Sigmoid colon (tissue), 7 donors: ENCODE results near the gene LIN52. TPM values are rescaled to one million over a fixed set of nuclear protein-coding genes. Genes with fewer than 3 reads are reported as not detected.

Experiments
- DNase-seq: peaks from one replicate; pipeline ENCODE4 v3.0.0-alpha.2; 2019
- H3K27ac ChIP-seq, 4 donors: fragments of 200-600 bp; sonication (generic); one replicate each; pipeline ENCODE4 v1.5.1; 2016 to 2019; ENCODE audit warnings: mild to moderate bottlenecking in 1 of 4
- H3K27me3 ChIP-seq, 3 donors: fragments of 200-600 bp; sonication (generic); one replicate each; pipeline ENCODE4 v1.5.1; 2019; ENCODE audit warnings: mild to moderate bottlenecking in 1 of 3
- H3K36me3 ChIP-seq, 4 donors: fragments of 200-600 bp; sonication (generic); one replicate each; pipeline ENCODE4 v1.5.1; 2016 to 2019
- H3K4me1 ChIP-seq, 4 donors: fragments of 200-600 bp; sonication (generic); one replicate each; pipeline ENCODE4 v1.5.1; 2017 to 2019
- H3K4me3 ChIP-seq, 4 donors: fragments of 200-600 bp; sonication (generic); one replicate each; pipeline ENCODE4 v1.5.1; 2017 to 2019; ENCODE audit warnings: mild to moderate bottlenecking in 2 of 4, moderate library complexity in 1 of 4
- H3K9me3 ChIP-seq, 4 donors: fragments of 200-600 bp in 3 of 4; sonication (generic) in 3 of 4; one replicate each; pipeline versions ENCODE4 v1.5.1 to v1.6.1; 2013 to 2019
- CTCF ChIP-seq, 4 experiments: fragments of 450-650 bp in 3 of 4; fragments of 200-600 bp in 1 of 4; IDR thresholded peaks; one replicate each; pipeline ENCODE4 v1.5.1; 2016 to 2019; ENCODE audit warnings: antibody characterized with exemption in 4 of 4, mild to moderate bottlenecking in 3 of 4, moderate library complexity in 2 of 4
- EP300 ChIP-seq, 4 donors: sonication (generic); formaldehyde crosslinking; IDR thresholded peaks; one replicate each; pipeline ENCODE4 v1.6.1; 2017; ENCODE audit warnings: antibody characterized with exemption in 4 of 4
- POLR2A ChIP-seq, 2 donors: fragments of 450-650 bp; IDR thresholded peaks; one replicate each; pipeline ENCODE4 v1.6.1; 2016; ENCODE audit warnings: antibody characterized with exemption in 2 of 2, mild to moderate bottlenecking in 2 of 2, moderate library complexity in 2 of 2
- POLR2AphosphoS5 ChIP-seq, 4 donors: sonication (generic); formaldehyde crosslinking; IDR thresholded peaks; one replicate each; pipeline ENCODE4 v1.6.1; 2017; ENCODE audit warnings: antibody characterized with exemption in 4 of 4
- WGBS, 2 donors: extraction: QIAGEN DNeasy Blood & Tissue Kit; methylation state at CpG; one replicate each; pipeline ENCODE4 v1.1.7; 2013; 5-methylcytosine and 5-hydroxymethylcytosine counted together
- intact Hi-C: fragments of 100-400 bp; cut with DNase I; formaldehyde crosslinking; loops from one replicate; pipeline ENCODE4 v1.15.1; 2023
- polyA plus RNA-seq, 3 donors: library from polyadenylated mRNA; stranded (reverse); fragments of 200-250 nt; gene quantifications; one replicate each; pipeline ENCODE4 v1.2.3, GENCODE V29; 2013
- small RNA-seq, 3 donors: library from RNA; depleted of rRNA; stranded (forward); fragments of <200 nt; gene quantifications; one replicate each; pipeline ENCODE3, GENCODE V24; 2016
- total RNA-seq, 4 donors: library from RNA; depleted of rRNA; stranded (reverse); fragments of >200 nt; gene quantifications; one replicate each; pipeline ENCODE4 v1.1.0, GENCODE V29; 2016
- donor health status: healthy with polysubstance abuse.
- donor health status: Bipolar disorder and iron deficiency.
- donor health status: healthy.

LIN52 gene
- total and polyA plus RNA-seq, 7 donors = 3.7 to 11.1 (median 9.1) TPM

GRCh38 chr14:74245292-74245691, 160.5 kb downstream of the LIN52 start:
- intact Hi-C loops = no loop called here
- DNase-seq = no peak
- Histone ChIP-seq H3K27ac (no peak overlapping the region), H3K9me3 (no peaks in the 10 kb centered on the region), H3K4me1 (peaks cover 0 to 20% (median 18%) of the 10 kb centered on the region in 4 donors), H3K4me3 (no peak overlapping the region), H3K36me3 (no peaks in the 10 kb centered on the region), H3K27me3 (peaks cover 29 to 68% (median 45%) of the 10 kb centered on the region in 3 donors)
- TF ChIP-seq POLR2AphosphoS5 (IDR thresholded peaks at IDR 0.05) = no peak
- TF ChIP-seq POLR2A (IDR thresholded peaks at IDR 0.05) = no peak
- TF ChIP-seq CTCF (IDR thresholded peaks at IDR 0.05) = no peak
- TF ChIP-seq EP300 (IDR thresholded peaks at IDR 0.05) = no peak
- WGBS, 2 donors = 63 to 68% methylated on average over 7 of the region's 7 CpGs

GRCh38 chr14:74246542-74246941, 161.8 kb downstream of the LIN52 start:
- no peak for DNase-seq
- WGBS, 2 donors = 70 to 79% methylated on average over 8 of the region's 8 CpGs
- intact Hi-C loops = no loop called here
- peaks cover 0 to 11% (median 5%) of the 10 kb centered on the region in 4 donors for H3K4me1 ChIP-seq
- no peak for TF ChIP-seq CTCF (IDR thresholded peaks at IDR 0.05)
- TF ChIP-seq EP300 (IDR thresholded peaks at IDR 0.05) = no peak
- no peak for TF ChIP-seq POLR2A (IDR thresholded peaks at IDR 0.05)
- TF ChIP-seq POLR2AphosphoS5 (IDR thresholded peaks at IDR 0.05) = no peak
- H3K27me3 ChIP-seq = peaks cover 16 to 56% (median 32%) of the 10 kb centered on the region in 3 donors
- no peak overlapping the region for H3K27ac ChIP-seq
- no peaks in the 10 kb centered on the region for H3K36me3 ChIP-seq
- H3K4me3 ChIP-seq = no peak overlapping the region
- H3K9me3 ChIP-seq = no peaks in the 10 kb centered on the region

- WGBS, 2 donors = 52 to 55% methylated on average over 6 of the region's 6 CpGs
- no peaks in the 10 kb centered on the region for H3K9me3 ChIP-seq
- no peak for TF ChIP-seq POLR2A (IDR thresholded peaks at IDR 0.05)
- no peak for TF ChIP-seq POLR2AphosphoS5 (IDR thresholded peaks at IDR 0.05)
- TF ChIP-seq EP300 (IDR thresholded peaks at IDR 0.05) = no peak
- no peak for TF ChIP-seq CTCF (IDR thresholded peaks at IDR 0.05)
- DNase-seq = no peak
- no peak overlapping the region for H3K27ac ChIP-seq
- H3K27me3 ChIP-seq = peaks cover 3 to 45% (median 23%) of the 10 kb centered on the region in 3 donors
- peaks cover 0 to 7% (median 0%) of the 10 kb centered on the region in 4 donors for H3K4me1 ChIP-seq
- H3K4me3 ChIP-seq = no peak overlapping the region
- intact Hi-C loops = no loop called here
- no peaks in the 10 kb centered on the region for H3K36me3 ChIP-seq
These were observed 163.3 kb downstream of the LIN52 start for GRCh38 chr14:74248017-74248416.

GRCh38 chr14:74249433-74250375, 164.9 kb downstream of the LIN52 start:
- Histone ChIP-seq H3K9me3 (no peaks in the 10 kb centered on the region), H3K27me3 (peaks cover 2 to 29% (median 14%) of the 10 kb centered on the region in 3 donors), H3K27ac (no peak overlapping the region), H3K4me3 (no peak overlapping the region), H3K36me3 (no peaks in the 10 kb centered on the region), H3K4me1 (peaks cover 0 to 7% (median 0%) of the 10 kb centered on the region in 4 donors)
- WGBS, 2 donors = 57 to 72% methylated on average over 12 of the region's 12 CpGs
- TF ChIP-seq POLR2AphosphoS5 (IDR thresholded peaks at IDR 0.05) (no peak), EP300 (IDR thresholded peaks at IDR 0.05) (no peak), CTCF (IDR thresholded peaks at IDR 0.05) (no peak), POLR2A (IDR thresholded peaks at IDR 0.05) (no peak)
- intact Hi-C loops = loop anchor here (2.0 to 5.0 kb wide), 2 partner anchors 32 to 139 kb away; no protein-coding TSS in a partner anchor
- DNase-seq = no peak

Small RNAs within 50 kb of the gene (small RNA-seq; reads per million reads assigned to genes)
- gene AC006349.1 = 0 reads per million in 3 donors
- gene RN7SL530P = 0 to 0.06 (median 0) reads per million in 3 donors

Other genes starting within 250 kb of the LIN52 start
- gene PTGR2, start 233.1 kb upstream of the LIN52 start, total RNA-seq = 10 to 100 TPM in 1 of 4 donors, 1 to 10 TPM in 3; 5.0 to 11.4 (median 6.3) TPM
- gene PTGR2, start 233.1 kb upstream of the LIN52 start, polyA plus RNA-seq = 1 to 10 TPM; 6.4 to 9.0 (median 6.6) TPM
- 10 to 100 TPM; 45.1 to 67.8 (median 53.8) TPM for gene ZNF410, start 198.1 kb upstream of the LIN52 start, total RNA-seq
- 10 to 100 TPM; 33.3 to 37.8 (median 35.4) TPM for gene ZNF410, start 198.1 kb upstream of the LIN52 start, polyA plus RNA-seq
- gene FAM161B, start 134.9 kb upstream of the LIN52 start, total RNA-seq = 1 to 10 TPM; 3.8 to 5.3 (median 4.5) TPM
- gene FAM161B, start 134.9 kb upstream of the LIN52 start, polyA plus RNA-seq = 1 to 10 TPM; 2.5 to 4.8 (median 2.5) TPM
- gene COQ6, start 134.7 kb upstream of the LIN52 start, total RNA-seq = 10 to 100 TPM; 23.8 to 31.6 (median 30.6) TPM
- 10 to 100 TPM; 12.6 to 21.0 (median 16.6) TPM for gene COQ6, start 134.7 kb upstream of the LIN52 start, polyA plus RNA-seq
- gene ENTPD5, start 65.7 kb upstream of the LIN52 start, total RNA-seq = 10 to 100 TPM in 1 of 4 donors, 1 to 10 TPM in 3; 8.0 to 11.1 (median 8.7) TPM
- 10 to 100 TPM; 23.4 to 35.5 (median 33.8) TPM for gene ENTPD5, start 65.7 kb upstream of the LIN52 start, polyA plus RNA-seq
- 10 to 100 TPM in 2 of 4 donors, 1 to 10 TPM in 2; 8.9 to 13.6 (median 11.6) TPM for gene BBOF1, start 65.6 kb upstream of the LIN52 start, total RNA-seq
- gene BBOF1, start 65.6 kb upstream of the LIN52 start, polyA plus RNA-seq = 1 to 10 TPM; 2.5 to 7.2 (median 6.6) TPM
- gene ALDH6A1, start 503 bp upstream of the LIN52 start, total RNA-seq = 10 to 100 TPM; 19.9 to 33.5 (median 30.6) TPM
- 10 to 100 TPM in 2 of 3 donors, 1 to 10 TPM in 1; 9.6 to 16.9 (median 10.9) TPM for gene ALDH6A1, start 503 bp upstream of the LIN52 start, polyA plus RNA-seq
- gene VSX2, start 154.5 kb downstream of the LIN52 start, total RNA-seq = not detected
- under 1 TPM in 1 of 3 donors, not detected in 2; 0.04 TPM for gene VSX2, start 154.5 kb downstream of the LIN52 start, polyA plus RNA-seq
- 10 to 100 TPM; 27.6 to 50.1 (median 31.3) TPM for gene ABCD4, start 218.0 kb downstream of the LIN52 start, total RNA-seq
- gene ABCD4, start 218.0 kb downstream of the LIN52 start, polyA plus RNA-seq = 10 to 100 TPM; 13.6 to 37.7 (median 18.0) TPM